ENCODE measurements around the gene TNFAIP8L1.

TNFAIP8L1 gene

GRCh38 chr19:4699826-4700692, 60.7 kb downstream of the TNFAIP8L1 start:
- no peak for TF ChIP-seq CTCF (IDR thresholded peaks at IDR 0.05; ENCODE audit: extremely low read depth, missing control alignments)
- DNase-seq (ENCODE audit: low spot score), result no peak

GRCh38 chr19:4700693-4700970, 61.3 kb downstream of the TNFAIP8L1 start:
- no peak for TF ChIP-seq CTCF (IDR thresholded peaks at IDR 0.05; ENCODE audit: extremely low read depth, missing control alignments)
- DNase-seq (ENCODE audit: low spot score), result no peak

GRCh38 chr19:4701557-4701956, 62.2 kb downstream of the TNFAIP8L1 start:
- no peak for DNase-seq (ENCODE audit: low spot score)
- no peak for TF ChIP-seq CTCF (IDR thresholded peaks at IDR 0.05; ENCODE audit: extremely low read depth, missing control alignments)

GRCh38 chr19:4702764-4703163, 63.4 kb downstream of the TNFAIP8L1 start:
- DNase-seq (ENCODE audit: low spot score), result no peak
- no peak for TF ChIP-seq CTCF (IDR thresholded peaks at IDR 0.05; ENCODE audit: extremely low read depth, missing control alignments)

GRCh38 chr19:4703671-4704316, 64.5 kb downstream of the TNFAIP8L1 start:
- DNase-seq (ENCODE audit: low spot score), result no peak

GRCh38 chr19:4704317-4704673, 65.0 kb downstream of the TNFAIP8L1 start:
- TF ChIP-seq CTCF (IDR thresholded peaks at IDR 0.05; ENCODE audit: extremely low read depth, missing control alignments), result no peak
- DNase-seq (ENCODE audit: low spot score), result no peak

More at GRCh38 chr19:4703671-4704316, 64.5 kb downstream of the TNFAIP8L1 start:
- TF ChIP-seq CTCF (IDR thresholded peaks at IDR 0.05; ENCODE audit: extremely low read depth, missing control alignments), result no peak

Measured in GM20000 (cell line).